Endothelial cell (in vitro differentiated cells): Measurements from ENCODE around the gene RHOJ. TPM values are rescaled to one million over a fixed set of nuclear protein-coding genes. Genes with fewer than 3 reads are reported as not detected.

Experiments used
- DNase-seq: peaks from one replicate; pipeline ENCODE4 v3.0.0; 2021; ENCODE audit warnings: low spot score
- H3K27ac Mint-ChIP-seq: one replicate; pipeline ENCODE4 v1.8.0; 2021; ENCODE audit warnings: mixed read lengths, inconsistent platforms; ENCODE audit not compliant: unreplicated experiment
- H3K27me3 Mint-ChIP-seq: one replicate; pipeline ENCODE4 v1.8.0; 2021; ENCODE audit warnings: mild to moderate bottlenecking, moderate library complexity, mixed read lengths, inconsistent platforms; ENCODE audit not compliant: unreplicated experiment
- H3K36me3 Mint-ChIP-seq: one replicate; pipeline ENCODE4 v1.8.0; 2021; ENCODE audit warnings: mild to moderate bottlenecking, low read depth, mixed read lengths, inconsistent platforms; ENCODE audit not compliant: unreplicated experiment
- H3K4me1 Mint-ChIP-seq: one replicate; pipeline ENCODE4 v1.8.0; 2021; ENCODE audit warnings: mild to moderate bottlenecking, mixed read lengths, inconsistent platforms; ENCODE audit not compliant: unreplicated experiment
- H3K4me3 Mint-ChIP-seq: one replicate; pipeline ENCODE4 v1.8.0; 2021; ENCODE audit warnings: mild to moderate bottlenecking, mixed read lengths, inconsistent platforms; ENCODE audit not compliant: unreplicated experiment
- H3K9me3 Mint-ChIP-seq: one replicate; pipeline ENCODE4 v1.8.0; 2021; ENCODE audit warnings: mixed read lengths, inconsistent platforms; ENCODE audit not compliant: unreplicated experiment
- CTCF ChIP-seq: fragments of 200-600 bp; sonication (generic); IDR thresholded peaks from one replicate; pipeline ENCODE4 v1.5.0; 2021; ENCODE audit warnings: antibody characterized with exemption; ENCODE audit not compliant: unreplicated experiment
- total RNA-seq: library from RNA; stranded (reverse); fragmentation: NEBNext Ultra II Directional; extraction: Animal tissue kit (Norgen Biotek cat#: 25700); gene quantifications from one replicate; pipeline ENCODE4 v1.2.1, GENCODE V29; 2021; ENCODE audit not compliant: unreplicated experiment

RHOJ gene
- total RNA-seq, 1 donor from 2014 or later, result 266 TPM

GRCh38 chr14:63322897-63323573 is 118.8 kb downstream of the RHOJ start:
- TF ChIP-seq CTCF, result no peak
- H3K36me3 Mint-ChIP-seq, result no peaks in the 10 kb centered on the region
- no peak for DNase-seq
- H3K9me3 Mint-ChIP-seq, result no peaks in the 10 kb centered on the region
- no peaks in the 10 kb centered on the region for H3K4me1 Mint-ChIP-seq
- H3K4me3 Mint-ChIP-seq, result no peak overlapping the region
- H3K27me3 Mint-ChIP-seq, result no peaks in the 10 kb centered on the region
- H3K27ac Mint-ChIP-seq, result no peak overlapping the region

GRCh38 chr14:63326840-63327239 is 122.6 kb downstream of the RHOJ start:
- no peak for DNase-seq
- H3K27me3 Mint-ChIP-seq, result no peaks in the 10 kb centered on the region
- H3K36me3 Mint-ChIP-seq, result peaks cover 4% of the 10 kb centered on the region
- no peak overlapping the region for H3K4me3 Mint-ChIP-seq
- no peak overlapping the region for H3K27ac Mint-ChIP-seq
- no peak for TF ChIP-seq CTCF
- H3K9me3 Mint-ChIP-seq, result no peaks in the 10 kb centered on the region
- no peaks in the 10 kb centered on the region for H3K4me1 Mint-ChIP-seq

GRCh38 chr14:63328787-63329737 is 124.8 kb downstream of the RHOJ start:
- no peak for TF ChIP-seq CTCF
- Mint-ChIP-seq H3K36me3 (peaks cover 4% of the 10 kb centered on the region), H3K4me3 (no peak overlapping the region), H3K27ac (no peak overlapping the region), H3K27me3 (no peaks in the 10 kb centered on the region), H3K9me3 (no peaks in the 10 kb centered on the region), H3K4me1 (no peaks in the 10 kb centered on the region)
- DNase-seq, result no peak

GRCh38 chr14:63342371-63342770 is 138.1 kb downstream of the RHOJ start:
- H3K9me3 Mint-ChIP-seq, result peaks cover 3% of the 10 kb centered on the region
- H3K27me3 Mint-ChIP-seq, result peaks cover 3% of the 10 kb centered on the region

More at GRCh38 chr14:63342371-63342770, 138.1 kb downstream of the RHOJ start:
- H3K4me1 Mint-ChIP-seq, result no peaks in the 10 kb centered on the region
- no peaks in the 10 kb centered on the region for H3K36me3 Mint-ChIP-seq
- H3K27ac Mint-ChIP-seq, result no peak overlapping the region
- no peak for TF ChIP-seq CTCF
- no peak overlapping the region for H3K4me3 Mint-ChIP-seq
- DNase-seq, result no peak

Other genes with a start within 250 kb of the RHOJ start
- gene KCNH5, start 159.0 kb upstream of the RHOJ start, total RNA-seq, result 0.13 TPM
- not detected for gene GPHB5, start 114.5 kb downstream of the RHOJ start, total RNA-seq